Karpas-422 (cell line): Measurements from ENCODE around the gene ADPRHL1. TPM values are rescaled to one million over a fixed set of nuclear protein-coding genes. Genes with fewer than 3 reads are reported as not detected.
A peak's percentile ranks its signal among the peaks of the same experiment; 100 is the strongest.

Experiments
- DNase-seq: peaks from one replicate; pipeline ENCODE4 v3.0.0-alpha.2; 2015
- H2AFZ ChIP-seq: fragments of 200-600 bp; sonication (generic); 2 replicates; pipeline ENCODE4 v1.6.1; 2014; ENCODE audit warnings: antibody characterized with exemption, low read length, mixed read lengths
- H3K27ac ChIP-seq: fragments of 200-600 bp; sonication (generic); 2 replicates; pipeline ENCODE4 v1.5.1; 2014; ENCODE audit warnings: mild to moderate bottlenecking, low read length, moderate library complexity
- H3K27me3 ChIP-seq: fragments of 200-600 bp; sonication (generic); 2 replicates; pipeline ENCODE4 v1.6.1; 2014; ENCODE audit warnings: low read length, mixed read lengths
- H3K36me3 ChIP-seq: fragments of 200-600 bp; sonication (generic); 2 replicates; pipeline ENCODE4 v1.6.1; 2014; ENCODE audit warnings: low read length, mixed read lengths; ENCODE audit not compliant: insufficient read depth
- H3K4me1 ChIP-seq: fragments of 200-600 bp; sonication (generic); 2 replicates; pipeline ENCODE4 v1.6.1; 2014; ENCODE audit warnings: mild to moderate bottlenecking, low read length, mixed read lengths
- H3K4me2 ChIP-seq: fragments of 200-600 bp; sonication (generic); 2 replicates; pipeline ENCODE4 v1.6.1; 2014; ENCODE audit warnings: low read length, low read depth, mild to moderate bottlenecking; ENCODE audit not compliant: poor library complexity, severe bottlenecking
- H3K4me3 ChIP-seq: fragments of 200-600 bp; sonication (generic); 2 replicates; pipeline ENCODE4 v1.5.1; 2014; ENCODE audit warnings: mild to moderate bottlenecking, antibody characterized with exemption, low read length, mixed read lengths
- H3K79me2 ChIP-seq: fragments of 200-600 bp; sonication (generic); 2 replicates; pipeline ENCODE4 v1.6.1; 2014; ENCODE audit warnings: mild to moderate bottlenecking, low read length, mixed read lengths
- H3K9ac ChIP-seq: fragments of 200-600 bp; sonication (generic); 2 replicates; pipeline ENCODE4 v1.6.0; 2014; ENCODE audit warnings: low read length
- H3K9me2 ChIP-seq: fragments of 200-600 bp; sonication (generic), shearing (Covaris generic); replicated peaks from 2 replicates; pipeline ENCODE4 v1.6.0; 2014; ENCODE audit warnings: mild to moderate bottlenecking, low read length, moderate library complexity; ENCODE audit not compliant: insufficient read depth
- H3K9me3 ChIP-seq: fragments of 300-700, 200-600 bp; sonication (generic); 2 replicates; pipeline ENCODE4 v1.6.1; 2014; ENCODE audit warnings: low read length, mixed read lengths
- H4K20me1 ChIP-seq: fragments of 200-600 bp; sonication (generic); 2 replicates; pipeline ENCODE4 v1.6.1; 2014; ENCODE audit warnings: mild to moderate bottlenecking, antibody characterized with exemption, low read length, low read depth; ENCODE audit not compliant: insufficient read depth
- total RNA-seq: library from RNA; depleted of rRNA; stranded (reverse); fragments of >200 nt; shearing (Covaris generic); gene quantifications from 2 replicates; pipeline ENCODE4 v1.2.3, GENCODE V29; 2014; ENCODE audit warnings: low replicate concordance

The ADPRHL1 gene
- total RNA-seq, 1 experiment from 2014 or later, result 10.2 TPM

GRCh38 chr13:113486698-113487097, 33.4 kb upstream of the ADPRHL1 start:
- H3K4me2 ChIP-seq, result peak overlapping the region; percentile 94
- H3K9ac ChIP-seq, result peak overlapping the region; percentile 29; the same call in 1 of the 2 replicates
- H3K9me3 ChIP-seq, result no peaks in the 10 kb centered on the region
- H3K4me3 ChIP-seq, result peak overlapping the region; percentile 6; the same call in 1 of the 2 replicates
- no peak overlapping the region for H2AFZ ChIP-seq
- peaks cover 94% of the 10 kb centered on the region for H3K79me2 ChIP-seq
- peaks cover 51% of the 10 kb centered on the region for H4K20me1 ChIP-seq
- no peaks in the 10 kb centered on the region for H3K27me3 ChIP-seq
- DNase-seq, result no peak
- peaks cover 38% of the 10 kb centered on the region for H3K4me1 ChIP-seq
- H3K36me3 ChIP-seq, result 0 out of 2 replicates have a peak, but pooled peaks cover 3% of the 10 kb centered on the region
- no peaks in the 10 kb centered on the region for H3K9me2 ChIP-seq
- H3K27ac ChIP-seq, result peak overlapping the region; percentile 71

- H3K27ac ChIP-seq, result no peak overlapping the region
- DNase-seq, result no peak
- peaks cover 51% of the 10 kb centered on the region for H4K20me1 ChIP-seq
- peaks cover 97% of the 10 kb centered on the region for H3K79me2 ChIP-seq
- no peaks in the 10 kb centered on the region for H3K9me3 ChIP-seq
- no peak overlapping the region for H2AFZ ChIP-seq
- H3K9me2 ChIP-seq, result no peaks in the 10 kb centered on the region
- H3K9ac ChIP-seq, result no peak overlapping the region
- H3K36me3 ChIP-seq, result peaks cover 12% of the 10 kb centered on the region; the same call in 1 of the 2 replicates
- H3K4me2 ChIP-seq, result no peak overlapping the region
- no peaks in the 10 kb centered on the region for H3K27me3 ChIP-seq
- peaks cover 35% of the 10 kb centered on the region for H3K4me1 ChIP-seq
- H3K4me3 ChIP-seq, result no peak overlapping the region
These were observed 32.3 kb upstream of the ADPRHL1 start for GRCh38 chr13:113485545-113485944.

GRCh38 chr13:113483504-113484293, 30.4 kb upstream of the ADPRHL1 start:
- no peaks in the 10 kb centered on the region for H3K27me3 ChIP-seq
- no peaks in the 10 kb centered on the region for H3K9me3 ChIP-seq
- H3K79me2 ChIP-seq, result peaks cover 97% of the 10 kb centered on the region
- H3K4me3 ChIP-seq, result no peak overlapping the region
- peaks cover 27% of the 10 kb centered on the region for H3K4me1 ChIP-seq
- DNase-seq, result no peak
- peaks cover 30% of the 10 kb centered on the region; the same call in 1 of the 2 replicates for H3K36me3 ChIP-seq
- H3K27ac ChIP-seq, result no peak overlapping the region
- no peak overlapping the region for H3K9ac ChIP-seq
- H2AFZ ChIP-seq, result no peak overlapping the region
- peaks cover 38% of the 10 kb centered on the region for H4K20me1 ChIP-seq
- no peak overlapping the region for H3K4me2 ChIP-seq
- H3K9me2 ChIP-seq, result no peaks in the 10 kb centered on the region

DNA sequence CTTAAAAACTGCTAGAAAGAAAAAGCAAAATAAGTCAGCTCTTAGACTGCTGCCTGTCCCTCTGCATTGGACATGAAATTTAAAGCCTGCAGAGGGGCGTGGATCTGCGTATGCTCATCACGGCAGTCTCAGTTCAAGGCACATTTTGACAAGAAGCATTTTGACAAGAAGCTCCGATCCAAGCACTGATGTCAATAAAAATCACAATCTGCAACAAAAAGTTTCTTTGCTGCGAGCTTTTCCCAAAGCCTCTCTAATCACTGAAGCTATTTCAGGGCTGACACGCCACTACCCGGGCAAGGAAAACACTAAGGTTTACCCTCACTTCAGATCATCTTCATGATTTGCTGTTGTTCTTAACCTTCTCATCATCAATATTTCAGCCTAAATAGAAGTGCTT, 29.8 kb upstream of the ADPRHL1 start:
- Histone ChIP-seq H3K9me3 (no peaks in the 10 kb centered on the region), H3K4me1 (peaks cover 21% of the 10 kb centered on the region), H3K36me3 (peaks cover 32% of the 10 kb centered on the region; the same call in 1 of the 2 replicates), H3K9me2 (no peaks in the 10 kb centered on the region), H3K27ac (no peak overlapping the region), H4K20me1 (peaks cover 31% of the 10 kb centered on the region), H3K4me3 (no peak overlapping the region), H3K4me2 (no peak overlapping the region), H2AFZ (no peak overlapping the region), H3K9ac (no peak overlapping the region), H3K79me2 (peaks cover 92% of the 10 kb centered on the region), H3K27me3 (no peaks in the 10 kb centered on the region)
- no peak for DNase-seq

- no peak for DNase-seq
- Histone ChIP-seq H4K20me1 (peaks cover 6% of the 10 kb centered on the region; the same call in 1 of the 2 replicates), H2AFZ (no peak overlapping the region), H3K4me1 (no peaks in the 10 kb centered on the region), H3K27ac (no peak overlapping the region), H3K27me3 (no peaks in the 10 kb centered on the region), H3K9ac (no peak overlapping the region), H3K4me2 (no peak overlapping the region), H3K9me3 (no peaks in the 10 kb centered on the region), H3K4me3 (no peak overlapping the region), H3K9me2 (no peaks in the 10 kb centered on the region), H3K36me3 (peaks cover 61% of the 10 kb centered on the region; the same call in 1 of the 2 replicates), H3K79me2 (peaks cover 67% of the 10 kb centered on the region)
These were observed 25.9 kb upstream of the ADPRHL1 start for GRCh38 chr13:113479179-113479578.

- no peak overlapping the region for H3K9ac ChIP-seq
- no peak overlapping the region for H3K4me2 ChIP-seq
- no peak overlapping the region for H2AFZ ChIP-seq
- no peak for DNase-seq
- H3K9me3 ChIP-seq, result no peaks in the 10 kb centered on the region
- no peaks in the 10 kb centered on the region for H4K20me1 ChIP-seq
- H3K27ac ChIP-seq, result no peak overlapping the region
- peaks cover 65% of the 10 kb centered on the region; the same call in 1 of the 2 replicates for H3K36me3 ChIP-seq
- H3K9me2 ChIP-seq, result no peaks in the 10 kb centered on the region
- H3K4me1 ChIP-seq, result no peaks in the 10 kb centered on the region
- H3K27me3 ChIP-seq, result no peaks in the 10 kb centered on the region
- H3K4me3 ChIP-seq, result no peak overlapping the region
- H3K79me2 ChIP-seq, result peaks cover 53% of the 10 kb centered on the region
These were observed 24.4 kb upstream of the ADPRHL1 start for GRCh38 chr13:113477724-113478123.

DNA sequence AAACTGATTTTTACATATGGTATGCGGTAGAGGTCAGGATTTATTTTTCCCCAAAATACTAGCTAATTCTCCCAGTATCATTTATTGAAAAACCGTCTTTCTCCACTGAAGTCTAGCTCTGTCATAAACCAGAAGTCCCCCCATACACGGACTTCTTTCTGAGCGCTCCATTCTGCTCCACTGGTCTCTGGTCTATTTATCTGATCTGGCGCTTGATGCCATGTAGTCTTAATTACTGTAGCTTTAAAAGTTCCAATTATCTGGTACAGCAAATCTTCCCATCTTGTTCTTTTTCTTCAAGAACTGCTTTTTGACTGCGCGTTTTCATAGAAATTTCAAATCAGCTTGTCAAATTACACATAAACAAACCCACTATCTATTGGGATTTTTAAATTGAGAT, 23.5 kb upstream of the ADPRHL1 start:
- no peaks in the 10 kb centered on the region for H3K27me3 ChIP-seq
- H3K27ac ChIP-seq, result no peak overlapping the region
- no peaks in the 10 kb centered on the region for H3K9me3 ChIP-seq
- H3K9me2 ChIP-seq, result no peaks in the 10 kb centered on the region
- H3K36me3 ChIP-seq, result peaks cover 65% of the 10 kb centered on the region; the same call in 1 of the 2 replicates
- H3K79me2 ChIP-seq, result peaks cover 51% of the 10 kb centered on the region
- H3K4me2 ChIP-seq, result no peak overlapping the region
- H3K9ac ChIP-seq, result no peak overlapping the region
- H4K20me1 ChIP-seq, result no peaks in the 10 kb centered on the region
- H2AFZ ChIP-seq, result no peak overlapping the region
- DNase-seq, result no peak
- no peak overlapping the region for H3K4me3 ChIP-seq
- H3K4me1 ChIP-seq, result no peaks in the 10 kb centered on the region

DNA sequence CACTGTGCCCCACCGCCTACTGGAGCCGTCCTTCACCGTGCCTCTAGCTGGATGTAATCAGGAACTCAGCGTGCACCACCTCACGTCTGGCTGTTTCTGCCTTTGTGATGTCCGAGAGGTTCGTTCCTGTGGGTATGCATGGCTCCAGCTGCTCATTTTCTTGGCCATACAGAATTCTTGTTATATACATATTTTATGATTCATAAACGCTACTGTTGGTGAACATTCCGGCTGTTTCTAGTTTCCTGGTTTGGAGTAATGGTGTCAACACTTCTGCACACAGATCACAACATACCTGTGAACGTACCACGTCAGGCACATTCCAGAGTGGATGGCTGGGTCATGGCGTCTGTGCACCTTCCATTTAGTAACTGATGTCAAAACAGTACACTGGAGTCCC, 22.6 kb upstream of the ADPRHL1 start:
- no peak overlapping the region for H3K27ac ChIP-seq
- H3K79me2 ChIP-seq, result peaks cover 50% of the 10 kb centered on the region
- no peak for DNase-seq
- H3K4me1 ChIP-seq, result no peaks in the 10 kb centered on the region
- no peaks in the 10 kb centered on the region for H3K9me3 ChIP-seq
- H3K36me3 ChIP-seq, result peaks cover 60% of the 10 kb centered on the region; the same call in 1 of the 2 replicates
- H3K27me3 ChIP-seq, result no peaks in the 10 kb centered on the region
- H3K9me2 ChIP-seq, result no peaks in the 10 kb centered on the region
- H2AFZ ChIP-seq, result no peak overlapping the region
- no peaks in the 10 kb centered on the region for H4K20me1 ChIP-seq
- no peak overlapping the region for H3K4me3 ChIP-seq
- H3K4me2 ChIP-seq, result no peak overlapping the region
- H3K9ac ChIP-seq, result no peak overlapping the region
